Right cardiac atrium (tissue), 5 donors: Measurements from ENCODE around the gene HMGA1. TPM values are rescaled to one million over a fixed set of nuclear protein-coding genes. Genes with fewer than 3 reads are reported as not detected.

Experiments
- ATAC-seq, 2 donors: fragments of 200-7000 bp; cut with Tn5 transposase; one replicate each; pipeline versions ENCODE4 v1.8.0 to v1.9.1; 2020; ENCODE audit warnings: moderate library complexity in 2 of 2, mild to moderate bottlenecking in 1 of 2
- DNase-seq, 3 donors: peaks; one replicate each; pipeline ENCODE4 v3.0.0-alpha.2; 2020
- H3K27ac ChIP-seq: one replicate; pipeline ENCODE4 v1.5.1; 2013; ENCODE audit warnings: mild to moderate bottlenecking, low read length, control low read depth, moderate library complexity
- H3K27me3 ChIP-seq: one replicate; pipeline ENCODE4 v1.6.1; 2013; ENCODE audit not compliant: control insufficient read depth, insufficient read depth
- H3K4me1 ChIP-seq: one replicate; pipeline ENCODE4 v1.6.1; 2013; ENCODE audit warnings: low read length; ENCODE audit not compliant: control insufficient read depth, insufficient read depth
- H3K4me3 ChIP-seq: one replicate; pipeline ENCODE4 v1.5.1; 2013; ENCODE audit warnings: low read length, control low read depth
- H3K9me3 ChIP-seq: one replicate; pipeline ENCODE4 v1.6.1; 2013; ENCODE audit warnings: low read length; ENCODE audit not compliant: control insufficient read depth
- WGBS: extraction: QIAGEN DNeasy Blood & Tissue Kit; methylation state at CpG from one replicate; pipeline ENCODE4 v1.1.7; 2013; 5-methylcytosine and 5-hydroxymethylcytosine counted together
- intact Hi-C, 4 donors: fragments of 100-400 bp; cut with DNase I; formaldehyde crosslinking; loops; one replicate each; pipeline versions ENCODE4 v1.11.0 to v1.14.0; 2022 to 2023
- polyA plus RNA-seq: library from polyadenylated mRNA; stranded (reverse); fragments of 200-250 nt; gene quantifications from one replicate; pipeline ENCODE4 v1.2.3, GENCODE V29; 2013
- total RNA-seq, 4 donors: library from RNA; stranded (reverse); fragmentation: NEBNext Ultra II Directional; extraction: Animal tissue kit (Norgen Biotek cat#: 25700); gene quantifications; one replicate each; pipeline ENCODE4 v1.2.1, GENCODE V29; 2021
- donor health status: healthy with polysubstance abuse.
- donor health status: DM: no; HTN: yes; CAD: no.
- donor health status: DM: no; HTN: no; CAD: no.
- donor health status: DM: no; HTN: yes; CAD: no; lungs with severe emphysema.
- donor health status: DM: yes; HTN: yes; CAD: no.

Gene HMGA1
- total and polyA plus RNA-seq, 5 donors: 29.7 to 43.0 (median 35.5) TPM

- intact Hi-C loops: no loop called here
- no peak for ATAC-seq
- WGBS: 90% methylated on average over 4 of the region's 4 CpGs
These were observed 35.1 kb upstream of the HMGA1 start for GRCh38 chr6:34201455-34202107.

GRCh38 chr6:34202329-34203201 is 34.1 kb upstream of the HMGA1 start:
- DNase-seq: no peak
- H3K27ac ChIP-seq: no peak overlapping the region
- no peak for ATAC-seq
- no peaks in the 10 kb centered on the region for H3K27me3 ChIP-seq
- no peaks in the 10 kb centered on the region for H3K4me1 ChIP-seq
- no peak overlapping the region for H3K4me3 ChIP-seq
- intact Hi-C loops: no loop called here
- 78% methylated on average over 20 of the region's 20 CpGs for WGBS
- H3K9me3 ChIP-seq: no peaks in the 10 kb centered on the region

More at GRCh38 chr6:34201455-34202107, 35.1 kb upstream of the HMGA1 start:
- H3K27me3 ChIP-seq: no peaks in the 10 kb centered on the region
- no peaks in the 10 kb centered on the region for H3K4me1 ChIP-seq
- DNase-seq: no peak
- H3K4me3 ChIP-seq: no peak overlapping the region
- H3K27ac ChIP-seq: no peak overlapping the region
- H3K9me3 ChIP-seq: no peaks in the 10 kb centered on the region

GRCh38 chr6:34204693-34205092 is 32.0 kb upstream of the HMGA1 start:
- no peaks in the 10 kb centered on the region for H3K9me3 ChIP-seq
- WGBS: 95% methylated on average over 4 of the region's 4 CpGs

GRCh38 chr6:34205466-34205865 is 31.2 kb upstream of the HMGA1 start:
- Histone ChIP-seq H3K4me3 (no peak overlapping the region), H3K27me3 (no peaks in the 10 kb centered on the region), H3K27ac (no peak overlapping the region), H3K9me3 (no peaks in the 10 kb centered on the region), H3K4me1 (no peaks in the 10 kb centered on the region)
- no peak for DNase-seq
- intact Hi-C loops: no loop called here
- 87% methylated on average over 3 of the region's 3 CpGs for WGBS
- ATAC-seq: no peak

More at GRCh38 chr6:34204693-34205092, 32.0 kb upstream of the HMGA1 start:
- Histone ChIP-seq H3K27me3 (no peaks in the 10 kb centered on the region), H3K27ac (no peak overlapping the region), H3K4me1 (no peaks in the 10 kb centered on the region), H3K4me3 (no peak overlapping the region)
- intact Hi-C loops: no loop called here
- no peak for DNase-seq
- no peak for ATAC-seq

DNA sequence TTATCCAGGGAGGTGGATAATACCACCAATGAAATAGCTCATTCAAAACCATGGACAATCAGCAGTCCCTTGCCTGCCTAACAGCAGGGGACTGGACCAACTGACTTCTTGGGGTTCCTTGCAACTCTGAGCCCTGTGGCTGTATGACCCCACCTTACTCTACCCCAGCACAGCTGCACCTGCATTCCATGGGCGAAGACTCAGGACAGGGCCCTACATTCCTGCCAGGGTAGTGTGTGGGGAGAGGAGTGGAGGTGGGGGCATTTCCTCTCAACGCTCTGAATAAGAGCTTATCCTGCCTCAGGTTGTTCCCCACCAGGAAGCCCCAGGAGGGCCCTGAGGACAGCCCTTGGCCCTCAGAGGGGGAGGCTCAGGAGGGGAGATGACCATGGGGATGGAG is 30.8 kb upstream of the HMGA1 start:
- Histone ChIP-seq H3K9me3 (no peaks in the 10 kb centered on the region), H3K4me1 (no peaks in the 10 kb centered on the region), H3K4me3 (no peak overlapping the region), H3K27ac (no peak overlapping the region), H3K27me3 (no peaks in the 10 kb centered on the region)
- DNase-seq (no peak), ATAC-seq (no peak)
- 73% methylated on average over 2 of the region's 2 CpGs for WGBS
- intact Hi-C loops: no loop called here

GRCh38 chr6:34206726-34207125 is 29.9 kb upstream of the HMGA1 start:
- WGBS: 65% methylated on average over 7 of the region's 7 CpGs
- no peaks in the 10 kb centered on the region for H3K27me3 ChIP-seq
- no peak for ATAC-seq
- intact Hi-C loops: no loop called here
- H3K27ac ChIP-seq: no peak overlapping the region
- H3K4me3 ChIP-seq: no peak overlapping the region
- H3K4me1 ChIP-seq: no peaks in the 10 kb centered on the region
- DNase-seq: no peak
- no peaks in the 10 kb centered on the region for H3K9me3 ChIP-seq

DNA sequence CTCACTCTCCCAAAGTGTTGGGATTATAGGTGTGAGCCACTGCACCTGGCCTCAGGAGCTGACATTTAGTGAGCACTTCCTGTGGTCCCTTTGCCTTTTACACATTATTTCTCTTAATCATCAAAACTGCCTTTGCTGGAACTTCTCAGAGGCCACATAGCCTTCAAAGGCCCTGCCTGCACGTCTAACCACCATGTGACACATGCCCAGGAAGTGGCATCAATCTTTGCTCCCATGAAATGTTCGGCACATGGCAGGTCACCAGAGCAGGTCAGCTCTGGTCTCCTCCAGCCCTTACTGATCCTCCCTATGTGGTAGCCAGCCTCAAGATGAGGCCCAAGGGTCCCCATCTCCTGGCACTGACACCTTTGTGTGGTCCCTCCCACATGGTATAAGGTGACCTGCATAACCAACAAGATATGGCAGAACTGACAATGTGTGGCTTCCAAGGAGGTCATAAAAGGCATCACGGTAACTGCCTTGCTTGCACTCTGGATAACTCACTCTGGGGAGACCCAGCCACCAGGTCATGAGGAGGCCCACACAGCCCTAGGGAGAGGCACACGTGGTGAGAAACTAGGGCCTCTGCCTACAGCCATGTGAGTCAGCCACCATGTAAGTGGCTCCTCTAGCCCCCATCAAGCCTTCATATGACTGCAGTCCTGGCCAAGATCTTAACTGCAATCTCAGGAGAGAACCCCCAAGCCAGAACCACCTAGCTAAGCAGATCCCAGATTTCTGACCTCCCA is 28.8 kb upstream of the HMGA1 start:
- Histone ChIP-seq H3K27me3 (no peaks in the 10 kb centered on the region), H3K4me1 (no peaks in the 10 kb centered on the region), H3K4me3 (no peak overlapping the region), H3K9me3 (no peaks in the 10 kb centered on the region), H3K27ac (no peak overlapping the region)
- WGBS: 85% methylated on average over 4 of the region's 4 CpGs
- intact Hi-C loops: no loop called here
- ATAC-seq (no peak), DNase-seq (no peak)

DNA sequence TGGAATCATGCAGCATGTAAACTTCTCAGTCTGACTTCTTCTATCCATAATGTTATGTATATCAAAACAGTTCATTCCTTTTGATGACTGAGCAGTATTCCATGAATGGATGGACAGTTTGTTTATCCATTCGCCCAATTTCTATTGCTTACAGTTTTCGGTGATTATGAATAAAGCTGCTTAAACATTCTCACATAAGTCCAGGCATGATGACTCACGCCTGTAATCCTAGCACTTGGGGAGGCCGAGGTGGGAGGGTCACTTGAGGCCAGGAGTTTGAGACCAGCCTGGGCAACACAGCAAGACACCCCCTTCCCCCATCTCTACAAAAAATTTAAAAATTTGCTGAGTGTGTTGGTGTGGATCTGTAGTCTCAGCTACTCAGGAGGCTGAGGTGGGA is 22.9 kb upstream of the HMGA1 start:
- Histone ChIP-seq H3K27me3 (no peaks in the 10 kb centered on the region), H3K4me1 (no peaks in the 10 kb centered on the region), H3K4me3 (no peak overlapping the region), H3K9me3 (no peaks in the 10 kb centered on the region), H3K27ac (no peak overlapping the region)
- ATAC-seq (no peak), DNase-seq (no peak)
- 87% methylated on average over 4 of the region's 4 CpGs for WGBS
- intact Hi-C loops: no loop called here

- intact Hi-C loops: no loop called here
- Histone ChIP-seq H3K27me3 (no peaks in the 10 kb centered on the region), H3K27ac (no peak overlapping the region), H3K4me3 (no peak overlapping the region), H3K4me1 (no peaks in the 10 kb centered on the region), H3K9me3 (no peaks in the 10 kb centered on the region)
- DNase-seq (no peak), ATAC-seq (no peak)
- 63% methylated on average over 2 of the region's 2 CpGs for WGBS
These were observed 18.0 kb upstream of the HMGA1 start for GRCh38 chr6:34218691-34219090.

- Histone ChIP-seq H3K27me3 (no peaks in the 10 kb centered on the region), H3K27ac (peak overlapping the region; percentile 32), H3K4me3 (no peak overlapping the region), H3K9me3 (no peaks in the 10 kb centered on the region), H3K4me1 (no peaks in the 10 kb centered on the region)
- 20% methylated on average over 16 of the region's 16 CpGs for WGBS
- intact Hi-C loops: no loop called here
- ATAC-seq (peak; percentile 28 to 46), DNase-seq (peak in 2 of 3 donors; percentile 68 to 72)
These were observed 13.2 kb upstream of the HMGA1 start for GRCh38 chr6:34223381-34223955.
